Esophagus muscularis mucosa (tissue), 4 donors: ENCODE data around the gene VNN1.

ENCODE experiments used
- EP300 ChIP-seq: sonication (generic); formaldehyde crosslinking; IDR thresholded peaks from one replicate; pipeline ENCODE4 v1.6.1; 2017; ENCODE audit warnings: antibody characterized with exemption
- POLR2A ChIP-seq: fragments of 450-650 bp; IDR thresholded peaks from one replicate; pipeline ENCODE4 v1.6.1; 2017; ENCODE audit warnings: antibody characterized with exemption, moderate library complexity, mild to moderate bottlenecking, low read depth
- POLR2AphosphoS5 ChIP-seq, 2 donors: sonication (generic); formaldehyde crosslinking; IDR thresholded peaks; one replicate each; pipeline ENCODE4 v1.6.1; 2017; ENCODE audit warnings: antibody characterized with exemption in 2 of 2
- TF ChIP-seq, protein P1 (sequence below), 3 experiments: fragments of 200-600 bp in 2 of 3; fragments of 450-650 bp in 1 of 3; sonication (generic) in 2 of 3; IDR thresholded peaks; one replicate each; pipeline ENCODE4 v1.5.1; 2017 to 2019; ENCODE audit warnings: antibody characterized with exemption in 3 of 3, mild to moderate bottlenecking in 2 of 3, moderate library complexity in 1 of 3

GRCh38 chr6:132695773-132696172 lies 18.1 kb downstream of the VNN1 start:
- TF ChIP-seq, protein P1, sequence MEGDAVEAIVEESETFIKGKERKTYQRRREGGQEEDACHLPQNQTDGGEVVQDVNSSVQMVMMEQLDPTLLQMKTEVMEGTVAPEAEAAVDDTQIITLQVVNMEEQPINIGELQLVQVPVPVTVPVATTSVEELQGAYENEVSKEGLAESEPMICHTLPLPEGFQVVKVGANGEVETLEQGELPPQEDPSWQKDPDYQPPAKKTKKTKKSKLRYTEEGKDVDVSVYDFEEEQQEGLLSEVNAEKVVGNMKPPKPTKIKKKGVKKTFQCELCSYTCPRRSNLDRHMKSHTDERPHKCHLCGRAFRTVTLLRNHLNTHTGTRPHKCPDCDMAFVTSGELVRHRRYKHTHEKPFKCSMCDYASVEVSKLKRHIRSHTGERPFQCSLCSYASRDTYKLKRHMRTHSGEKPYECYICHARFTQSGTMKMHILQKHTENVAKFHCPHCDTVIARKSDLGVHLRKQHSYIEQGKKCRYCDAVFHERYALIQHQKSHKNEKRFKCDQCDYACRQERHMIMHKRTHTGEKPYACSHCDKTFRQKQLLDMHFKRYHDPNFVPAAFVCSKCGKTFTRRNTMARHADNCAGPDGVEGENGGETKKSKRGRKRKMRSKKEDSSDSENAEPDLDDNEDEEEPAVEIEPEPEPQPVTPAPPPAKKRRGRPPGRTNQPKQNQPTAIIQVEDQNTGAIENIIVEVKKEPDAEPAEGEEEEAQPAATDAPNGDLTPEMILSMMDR (IDR thresholded peaks at IDR 0.05), result no peak
- no peak for TF ChIP-seq POLR2AphosphoS5 (IDR thresholded peaks at IDR 0.05)
- TF ChIP-seq POLR2A, result no peak
- TF ChIP-seq EP300, result no peak
